GM12865 (cell line): Measurements from ENCODE around the gene KRTAP19-1.
A peak's percentile ranks its signal among the peaks of the same experiment; 100 is the strongest.

Experiments used
- DNase-seq: peaks from one replicate; pipeline ENCODE4 v3.0.0; 2010; ENCODE audit warnings: low read depth
- H3K4me3 ChIP-seq: 2 replicates; pipeline ENCODE4 v1.5.1; 2011; ENCODE audit warnings: mild to moderate bottlenecking, low read depth, low read length, control low read depth
- TF ChIP-seq, protein P1 (sequence below): IDR thresholded peaks from 2 replicates; pipeline ENCODE4 v1.5.1; 2011; ENCODE audit warnings: low read length, control low read depth, low read depth, inconsistent platforms; ENCODE audit not compliant: insufficient read depth; ENCODE audit errors: missing control alignments

Gene KRTAP19-1

GRCh38 chr21:30468900-30469714 is 11.1 kb downstream of the KRTAP19-1 start:
- TF ChIP-seq, protein P1, sequence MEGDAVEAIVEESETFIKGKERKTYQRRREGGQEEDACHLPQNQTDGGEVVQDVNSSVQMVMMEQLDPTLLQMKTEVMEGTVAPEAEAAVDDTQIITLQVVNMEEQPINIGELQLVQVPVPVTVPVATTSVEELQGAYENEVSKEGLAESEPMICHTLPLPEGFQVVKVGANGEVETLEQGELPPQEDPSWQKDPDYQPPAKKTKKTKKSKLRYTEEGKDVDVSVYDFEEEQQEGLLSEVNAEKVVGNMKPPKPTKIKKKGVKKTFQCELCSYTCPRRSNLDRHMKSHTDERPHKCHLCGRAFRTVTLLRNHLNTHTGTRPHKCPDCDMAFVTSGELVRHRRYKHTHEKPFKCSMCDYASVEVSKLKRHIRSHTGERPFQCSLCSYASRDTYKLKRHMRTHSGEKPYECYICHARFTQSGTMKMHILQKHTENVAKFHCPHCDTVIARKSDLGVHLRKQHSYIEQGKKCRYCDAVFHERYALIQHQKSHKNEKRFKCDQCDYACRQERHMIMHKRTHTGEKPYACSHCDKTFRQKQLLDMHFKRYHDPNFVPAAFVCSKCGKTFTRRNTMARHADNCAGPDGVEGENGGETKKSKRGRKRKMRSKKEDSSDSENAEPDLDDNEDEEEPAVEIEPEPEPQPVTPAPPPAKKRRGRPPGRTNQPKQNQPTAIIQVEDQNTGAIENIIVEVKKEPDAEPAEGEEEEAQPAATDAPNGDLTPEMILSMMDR: no peak
- no peak for DNase-seq
- H3K4me3 ChIP-seq: no peak overlapping the region

DNA sequence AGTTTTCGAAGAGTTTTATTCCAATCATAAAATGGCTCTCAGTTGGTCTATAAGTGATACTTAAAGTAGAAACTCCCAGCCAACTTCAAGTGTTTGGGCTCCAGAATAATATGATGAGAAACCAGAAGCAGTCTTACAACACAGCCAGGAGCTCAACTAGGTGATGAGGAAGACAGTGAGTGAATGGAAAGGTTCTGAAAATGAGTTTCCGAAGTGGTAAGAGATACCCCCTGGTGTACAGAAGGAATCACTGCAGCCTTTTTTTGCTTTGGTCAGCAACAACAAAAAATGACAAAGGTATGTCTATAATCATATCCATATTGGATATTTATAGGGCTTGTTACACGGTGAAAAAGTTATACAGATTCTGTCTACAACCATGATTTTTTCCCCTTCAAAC is 16.5 kb downstream of the KRTAP19-1 start:
- no peak overlapping the region for H3K4me3 ChIP-seq
- peak; percentile 1 for DNase-seq
- TF ChIP-seq, protein P1: peak; percentile 43

DNA sequence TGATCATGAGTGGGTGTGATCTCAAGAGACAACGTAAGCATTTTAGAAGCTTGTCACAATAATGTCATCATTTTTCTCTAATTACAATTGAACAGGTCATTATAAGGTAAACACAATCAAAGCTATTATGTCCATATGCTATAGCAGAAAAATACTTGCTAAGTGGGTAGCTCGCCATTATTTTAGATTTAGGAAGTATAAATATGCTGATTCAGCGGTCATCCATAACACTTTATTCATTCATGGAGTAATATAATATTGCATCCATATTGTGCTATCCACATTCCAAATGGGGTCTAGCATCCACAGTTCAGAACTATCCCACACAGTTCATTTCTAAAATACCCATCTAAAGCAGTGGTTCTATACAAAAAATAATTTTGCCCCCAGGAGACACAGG is 31.7 kb downstream of the KRTAP19-1 start:
- no peak overlapping the region for H3K4me3 ChIP-seq
- TF ChIP-seq, protein P1: no peak
- no peak for DNase-seq

DNA sequence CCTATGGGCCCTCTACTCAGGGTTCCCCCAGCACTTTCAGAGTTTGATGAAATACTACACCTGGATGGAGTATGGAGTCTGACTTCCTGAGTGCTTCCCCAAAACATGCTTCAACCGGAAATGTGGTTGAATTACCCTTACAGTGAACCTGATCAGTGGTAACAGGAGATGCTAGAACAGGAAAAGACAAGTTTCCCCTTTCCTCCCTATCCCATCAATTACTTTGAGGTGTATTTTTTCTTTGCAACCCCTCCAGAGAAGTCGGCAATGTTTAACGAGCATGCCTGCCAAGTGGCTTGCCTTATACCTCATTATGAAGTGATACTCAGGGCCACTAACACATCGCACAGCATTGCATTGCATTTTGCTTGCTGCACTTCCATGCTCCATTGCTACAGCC is 33.1 kb downstream of the KRTAP19-1 start:
- H3K4me3 ChIP-seq: no peak overlapping the region
- DNase-seq: no peak
- TF ChIP-seq, protein P1: no peak

GRCh38 chr21:30444204-30444603 is 36.0 kb downstream of the KRTAP19-1 start:
- DNase-seq: no peak
- TF ChIP-seq, protein P1: no peak
- H3K4me3 ChIP-seq: no peak overlapping the region

DNA sequence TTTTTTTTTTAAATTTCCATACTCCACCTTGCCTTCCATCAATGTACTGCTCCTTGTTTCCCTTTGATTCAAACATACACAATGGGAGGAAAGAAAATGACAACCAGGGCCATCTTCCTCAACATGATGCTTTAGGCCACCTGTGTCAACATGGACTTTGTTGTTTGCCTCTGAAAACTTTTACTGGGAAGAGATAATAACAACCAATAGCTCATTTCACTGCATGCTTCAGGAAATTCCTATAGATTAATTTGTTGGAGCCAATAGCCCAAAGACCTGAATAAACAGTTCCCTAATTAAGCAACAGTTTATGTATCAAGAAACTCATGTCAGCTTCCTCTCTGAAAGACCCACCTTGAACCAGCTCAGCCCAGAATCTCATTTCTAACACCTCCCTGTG is 36.9 kb downstream of the KRTAP19-1 start:
- no peak for DNase-seq
- TF ChIP-seq, protein P1: no peak
- no peak overlapping the region for H3K4me3 ChIP-seq

DNA sequence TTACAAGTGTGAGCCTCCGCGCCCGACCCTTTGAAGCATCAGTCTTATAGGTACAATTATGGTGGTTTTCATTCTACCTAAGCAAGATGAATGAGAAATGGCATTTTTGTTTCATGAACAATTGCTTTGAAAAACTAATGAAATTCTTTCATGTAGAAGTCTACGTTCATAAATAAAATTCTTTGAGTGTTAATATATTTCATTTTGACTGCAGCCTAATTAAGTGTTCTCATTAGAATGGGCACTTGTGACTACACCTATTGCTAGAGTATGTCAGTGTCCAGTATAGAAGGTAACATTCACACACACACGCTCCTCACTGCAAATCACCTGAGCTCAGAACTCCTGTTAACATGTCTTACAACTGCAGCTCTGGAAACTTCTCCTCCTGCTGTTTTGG is 40.2 kb downstream of the KRTAP19-1 start, which contains the start of gene KRTAP15-1:
TSS of gene KRTAP15-1 (plus strand) at position 301 of the 400 bp plus-strand sequence. CDS start at position 354, 53 bp downstream.
- no peak within 1 kb of the TSS for H3K4me3 ChIP-seq
- TF ChIP-seq, protein P1: no peak
- no peak for DNase-seq
